HCT116 (cell line): Measurements from ENCODE around the gene ENTPD8. TPM values are rescaled to one million over a fixed set of nuclear protein-coding genes. Genes with fewer than 3 reads are reported as not detected.

Experiments used
- ATAC-seq: fragments of 200-7000 bp; cut with Tn5 transposase; 2 replicates; pipeline ENCODE4 v1.9.1; 2020; ENCODE audit warnings: mild to moderate bottlenecking, moderate library complexity
- BruUV-seq: library from RNA; stranded (reverse); fragments of 400-500 nt; replicated peaks from 2 replicates; lab custom pipeline; 2021; lab: Mats Ljungman, UMichigan
- CTCF ChIA-PET: fragments of 300-600 bp; sonication (Branson Sonifier 250); formaldehyde crosslinking; loops from one replicate; lab custom pipeline; 2021; ENCODE audit warnings: antibody characterized with exemption; lab: Charles Lee
- POLR2A ChIA-PET: fragments of 300-600, 350-600 bp; sonication (Branson Sonifier 250); formaldehyde crosslinking; loops from one replicate; lab custom pipeline; 2021; ENCODE audit warnings: antibody characterized with exemption; lab: Charles Lee
- RAD21 ChIA-PET, 2 experiments: fragments of 300-600 bp; sonication (Branson Sonifier 250); formaldehyde crosslinking; loops; one replicate each; lab custom pipeline; 2023; ENCODE audit warnings: low total read pairs in 2 of 2; ENCODE audit not compliant: uncharacterized antibody in 2 of 2, unreplicated experiment in 2 of 2, low non-redundant PET in 1 of 2; lab: Charles Lee
- DNase-seq: peaks from one replicate; pipeline ENCODE4 v3.0.0-alpha.2; 2010; ENCODE audit warnings: low read depth, low spot score
- H2AFZ ChIP-seq: fragments of 200-600 bp; shearing (Covaris generic), sonication (generic); 2 replicates; pipeline ENCODE4 v1.6.1; 2017; ENCODE audit warnings: low read depth, mixed run types, mixed read lengths, antibody characterized with exemption, low read length; ENCODE audit not compliant: poor library complexity, severe bottlenecking
- H3K27ac ChIP-seq: 2 replicates; pipeline ENCODE4 v1.5.1; 2012; ENCODE audit warnings: low read depth, low read length
- H3K27me3 ChIP-seq: fragments of 200-600 bp; sonication (generic); 2 replicates; pipeline ENCODE4 v1.6.1; 2016; ENCODE audit warnings: mixed run types, low read length, mixed read lengths; ENCODE audit not compliant: insufficient read depth
- H3K36me3 ChIP-seq, 2 experiments: fragments of 200-500 bp in 1 of 2; fragments of 200-600 bp in 1 of 2; sonication (Bioruptor generic) in 1 of 2; sonication (generic) in 1 of 2; 2 replicates each; pipeline versions ENCODE4 v1.5.1 to v1.6.1; 2014 to 2016; ENCODE audit warnings: low read length in 2 of 2, inconsistent platforms in 1 of 2, mixed read lengths in 1 of 2, mixed run types in 1 of 2; ENCODE audit not compliant: insufficient read depth in 2 of 2, control insufficient read depth in 1 of 2
- H3K4me1 ChIP-seq, 2 experiments: fragments of 200-600 bp in 1 of 2; sonication (generic) in 1 of 2; 2 replicates each; pipeline versions ENCODE4 v1.5.1 to v1.6.1; 2012 to 2017; ENCODE audit warnings: low read length in 2 of 2, inconsistent platforms in 1 of 2, mild to moderate bottlenecking in 1 of 2, mixed read lengths in 1 of 2, mixed run types in 1 of 2, moderate library complexity in 1 of 2; ENCODE audit not compliant: insufficient read depth in 2 of 2, control insufficient read depth in 1 of 2
- H3K4me2 ChIP-seq: fragments of 200-600 bp; sonication (generic); 2 replicates; pipeline ENCODE4 v1.6.1; 2017; ENCODE audit warnings: mixed run types, low read length, mixed read lengths
- H3K4me3 ChIP-seq, 2 experiments: fragments of 200-600 bp in 1 of 2; sonication (generic) in 1 of 2; replicated peaks in 1 of 2; 2 replicates each; pipeline ENCODE4 v1.5.1; 2011 to 2016; ENCODE audit warnings: low read length in 2 of 2, control low read depth in 1 of 2, low read depth in 1 of 2, mild to moderate bottlenecking in 1 of 2, mixed read lengths in 1 of 2, mixed run types in 1 of 2
- H3K79me2 ChIP-seq: fragments of 200-600 bp; sonication (generic); 2 replicates; pipeline ENCODE4 v1.6.1; 2017; ENCODE audit warnings: mild to moderate bottlenecking, mixed run types, low read length, moderate library complexity, mixed read lengths; ENCODE audit not compliant: insufficient read depth
- H3K9ac ChIP-seq: fragments of 200-600 bp; sonication (generic); 2 replicates; pipeline ENCODE4 v1.6.1; 2016; ENCODE audit warnings: low read length, mixed read lengths
- H3K9me2 ChIP-seq: fragments of 200-600 bp; sonication (generic), shearing (Covaris generic); 2 replicates; pipeline ENCODE4 v1.6.1; 2017; ENCODE audit warnings: mixed run types, mild to moderate bottlenecking, moderate library complexity; ENCODE audit not compliant: insufficient read depth
- H3K9me3 ChIP-seq, 2 experiments: fragments of 200-500 bp in 1 of 2; fragments of 200-600 bp in 1 of 2; sonication (Bioruptor generic) in 1 of 2; sonication (generic) in 1 of 2; 2 replicates each; pipeline ENCODE4 v1.6.1; 2014 to 2017; ENCODE audit warnings: low read length in 2 of 2, mixed read lengths in 2 of 2, inconsistent platforms in 1 of 2, low read depth in 1 of 2, mild to moderate bottlenecking in 1 of 2, mixed run types in 1 of 2, moderate library complexity in 1 of 2; ENCODE audit not compliant: control insufficient read depth in 1 of 2, insufficient read depth in 1 of 2
- H4K20me1 ChIP-seq: fragments of 200-600 bp; sonication (generic), shearing (Covaris generic); 2 replicates; pipeline ENCODE4 v1.6.1; 2017; ENCODE audit warnings: mixed run types, mild to moderate bottlenecking, moderate library complexity; ENCODE audit not compliant: insufficient read depth
- ATF3 ChIP-seq: IDR thresholded peaks from 2 replicates; pipeline ENCODE4 v1.6.1; 2012
- CEBPB ChIP-seq: IDR thresholded peaks from 2 replicates; pipeline ENCODE4 v1.6.1; 2012; ENCODE audit warnings: low read depth
- EGR1 ChIP-seq: IDR thresholded peaks from 2 replicates; pipeline ENCODE4 v1.6.1; 2012; ENCODE audit warnings: low read depth
- ELF1 ChIP-seq: IDR thresholded peaks from 2 replicates; pipeline ENCODE4 v1.6.1; 2012; ENCODE audit warnings: low read depth, borderline replicate concordance
- POLR2AphosphoS5 ChIP-seq: IDR thresholded peaks from 2 replicates; pipeline ENCODE4 v1.6.1; 2011; ENCODE audit warnings: mild to moderate bottlenecking, low read depth, low read length, moderate library complexity
- REST ChIP-seq: IDR thresholded peaks from 2 replicates; pipeline ENCODE4 v1.6.1; 2012; ENCODE audit warnings: low read depth
- SP1 ChIP-seq: IDR thresholded peaks from 2 replicates; pipeline ENCODE4 v1.6.1; 2012; ENCODE audit warnings: low read depth
- SRF ChIP-seq: IDR thresholded peaks from 2 replicates; pipeline ENCODE4 v1.6.1; 2012; ENCODE audit warnings: low read depth
- TCF7L2 ChIP-seq: IDR thresholded peaks from 2 replicates; pipeline ENCODE4 v1.7.0; 2011; ENCODE audit warnings: borderline replicate concordance, inconsistent platforms; ENCODE audit not compliant: insufficient read depth, insufficient read length; ENCODE audit errors: extremely low read depth
- intact Hi-C: fragments of 100-400 bp; cut with micrococcal nuclease; formaldehyde crosslinking; loops from 2 replicates; pipeline ENCODE4 v1.10.0; 2022
- total RNA-seq: library from RNA; stranded (reverse); gene quantifications from one replicate; pipeline ENCODE4 v1.2.1, GENCODE V29; 2021; ENCODE audit not compliant: unreplicated experiment

Gene ENTPD8
- total RNA-seq, 1 experiment from 2014 or later = 1.7 TPM

DNA sequence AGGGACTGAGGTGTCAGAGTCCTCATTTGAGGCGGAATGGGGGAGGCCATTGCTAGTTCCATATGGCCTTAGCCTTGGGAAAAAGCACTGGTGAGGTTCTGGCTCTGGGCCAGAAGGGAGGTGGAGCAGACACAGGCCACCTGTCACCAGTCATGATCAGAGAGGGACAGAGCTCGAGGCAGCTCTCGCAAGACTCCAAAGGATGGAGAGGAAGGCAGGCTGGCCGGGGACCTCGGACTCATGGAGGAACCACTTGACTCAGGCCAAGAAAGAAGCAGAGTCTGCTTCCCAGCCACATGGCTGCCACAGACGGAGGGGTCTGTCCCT lies 47.1 kb upstream of the ENTPD8 start:
- H3K9me3 ChIP-seq = no peaks in the 10 kb centered on the region; a peak in 1 of 4 replicates
- no peaks in the 10 kb centered on the region for H4K20me1 ChIP-seq
- intact Hi-C loops = no loop called here
- ATAC-seq (no peak), DNase-seq (no peak)
- no peaks in the 10 kb centered on the region for H3K27me3 ChIP-seq
- H3K79me2 ChIP-seq = no peaks in the 10 kb centered on the region
- H2AFZ ChIP-seq = no peak overlapping the region
- H3K4me3 ChIP-seq = no peak overlapping the region
- ChIA-PET RAD21 (no interaction called here), POLR2A (no interaction called here), CTCF (no interaction called here)
- TF ChIP-seq ELF1 (no peak), REST (no peak), TCF7L2 (no peak), CEBPB (no peak), POLR2AphosphoS5 (no peak), SP1 (no peak), ATF3 (no peak), EGR1 (no peak), SRF (no peak)
- no peak overlapping the region for H3K9ac ChIP-seq
- no peak overlapping the region for H3K27ac ChIP-seq
- no peak overlapping the region for H3K4me2 ChIP-seq
- BruUV-seq = no TSS peak
- no peaks in the 10 kb centered on the region for H3K9me2 ChIP-seq
- H3K36me3 ChIP-seq = no peaks in the 10 kb centered on the region
- peaks cover 2 to 9% of the 10 kb centered on the region in 2 experiments; a peak in 3 of 4 replicates for H3K4me1 ChIP-seq
